ENCODE data around the gene UGT1A6. TPM values are rescaled to one million over a fixed set of nuclear protein-coding genes. Genes with fewer than 3 reads are reported as not detected.
"Not testable (repeated sequence)": the region's sequence is repeated elsewhere in the genome, so short reads cannot be mapped to it uniquely, and the experiment has no call there.

UGT1A6 gene
- not detected for total RNA-seq

GRCh38 chr2:233692648-233693047 is at the start of gene UGT1A6:
Gene UGT1A6, plus strand, starts transcription at chr2:233692890. Its CDS starts 115 bp downstream, at chr2:233693005.
- ChIA-PET CTCF (interaction anchor here (0.6 kb wide), 1 partner anchor 19 kb away, joined by 3 read pairs; no protein-coding TSS in a partner anchor), POLR2A (no interaction called here)
- Mint-ChIP-seq H3K4me3 (no peak within 1 kb of the TSS), H3K27ac (no peak within 1 kb of the TSS), H3K27me3 (peaks cover 4% of the 10 kb centered on the region), H3K36me3 (no peaks in the 10 kb centered on the region), H3K4me1 (ENCODE audit: low read depth) (no peaks in the 10 kb centered on the region), H3K9me3 (no peaks in the 10 kb centered on the region)
- intact Hi-C loops (cut with micrococcal nuclease): no loop called here
- DNase-seq: no peak

GRCh38 chr2:233643128-233643527 is 49.6 kb upstream of the UGT1A6 start:
- intact Hi-C loops (cut with micrococcal nuclease): no loop called here
- Mint-ChIP-seq H3K27me3 (peaks cover 16% of the 10 kb centered on the region), H3K27ac (no peak overlapping the region), H3K36me3 (peaks cover 10% of the 10 kb centered on the region), H3K9me3 (peaks cover 21% of the 10 kb centered on the region), H3K4me1 (ENCODE audit: low read depth) (peaks cover 7% of the 10 kb centered on the region), H3K4me3 (no peak overlapping the region)
- no peak for DNase-seq
- POLR2A ChIA-PET: no interaction called here
- CTCF ChIA-PET: no interaction called here

GRCh38 chr2:233646033-233646432 is 46.7 kb upstream of the UGT1A6 start:
- DNase-seq; H3K36me3 Mint-ChIP-seq; intact Hi-C loops (cut with micrococcal nuclease); H3K4me3 Mint-ChIP-seq; CTCF ChIA-PET; POLR2A ChIA-PET; H3K4me1 Mint-ChIP-seq (ENCODE audit: low read depth); H3K27ac Mint-ChIP-seq: not testable (repeated sequence)
- Mint-ChIP-seq H3K9me3 (peaks cover 21% of the 10 kb centered on the region), H3K27me3 (peaks cover 20% of the 10 kb centered on the region)

- Mint-ChIP-seq H3K9me3 (peaks cover 7% of the 10 kb centered on the region), H3K27me3 (peaks cover 19% of the 10 kb centered on the region), H3K4me3 (no peak overlapping the region), H3K27ac (no peak overlapping the region), H3K4me1 (ENCODE audit: low read depth) (no peaks in the 10 kb centered on the region), H3K36me3 (peaks cover 7% of the 10 kb centered on the region)
- CTCF ChIA-PET: no interaction called here
- POLR2A ChIA-PET: no interaction called here
- no peak for DNase-seq
- intact Hi-C loops (cut with micrococcal nuclease): no loop called here
These were observed 41.7 kb upstream of the UGT1A6 start for GRCh38 chr2:233650981-233651380.

GRCh38 chr2:233651430-233651829 is 41.3 kb upstream of the UGT1A6 start:
- Mint-ChIP-seq H3K36me3 (peaks cover 5% of the 10 kb centered on the region), H3K4me3 (no peak overlapping the region), H3K27me3 (peaks cover 17% of the 10 kb centered on the region), H3K4me1 (ENCODE audit: low read depth) (no peaks in the 10 kb centered on the region), H3K9me3 (peaks cover 5% of the 10 kb centered on the region), H3K27ac (no peak overlapping the region)
- ChIA-PET POLR2A (no interaction called here), CTCF (no interaction called here)
- no peak for DNase-seq
- intact Hi-C loops (cut with micrococcal nuclease): no loop called here

- Mint-ChIP-seq H3K27me3 (peaks cover 17% of the 10 kb centered on the region), H3K36me3 (no peaks in the 10 kb centered on the region), H3K9me3 (no peaks in the 10 kb centered on the region), H3K4me1 (ENCODE audit: low read depth) (no peaks in the 10 kb centered on the region), H3K4me3 (no peak overlapping the region), H3K27ac (no peak overlapping the region)
- no peak for DNase-seq
- intact Hi-C loops (cut with micrococcal nuclease): no loop called here
- POLR2A ChIA-PET: no interaction called here
- CTCF ChIA-PET: no interaction called here
These were observed 38.2 kb upstream of the UGT1A6 start for GRCh38 chr2:233654501-233654900.

- no peaks in the 10 kb centered on the region for H3K9me3 Mint-ChIP-seq
- H3K4me1 Mint-ChIP-seq (ENCODE audit: low read depth): no peaks in the 10 kb centered on the region
- ChIA-PET CTCF (no interaction called here), POLR2A (no interaction called here)
- no peak for DNase-seq
- peaks cover 22% of the 10 kb centered on the region for H3K27me3 Mint-ChIP-seq
- intact Hi-C loops (cut with micrococcal nuclease): no loop called here
- H3K36me3 Mint-ChIP-seq: no peaks in the 10 kb centered on the region
- no peak overlapping the region for H3K4me3 Mint-ChIP-seq
- H3K27ac Mint-ChIP-seq: no peak overlapping the region
These were observed 37.6 kb upstream of the UGT1A6 start for GRCh38 chr2:233655043-233655442.

GRCh38 chr2:233655943-233656342 is 36.7 kb upstream of the UGT1A6 start:
- peaks cover 18% of the 10 kb centered on the region for H3K27me3 Mint-ChIP-seq
- intact Hi-C loops (cut with micrococcal nuclease); CTCF ChIA-PET; DNase-seq; H3K9me3 Mint-ChIP-seq; H3K27ac Mint-ChIP-seq; H3K36me3 Mint-ChIP-seq; POLR2A ChIA-PET; H3K4me1 Mint-ChIP-seq (ENCODE audit: low read depth); H3K4me3 Mint-ChIP-seq: not testable (repeated sequence)

- POLR2A ChIA-PET: no interaction called here
- H3K27me3 Mint-ChIP-seq: peaks cover 22% of the 10 kb centered on the region
- no peaks in the 10 kb centered on the region for H3K36me3 Mint-ChIP-seq
- no peak overlapping the region for H3K4me3 Mint-ChIP-seq
- H3K4me1 Mint-ChIP-seq (ENCODE audit: low read depth): no peaks in the 10 kb centered on the region
- no peak overlapping the region for H3K27ac Mint-ChIP-seq
- H3K9me3 Mint-ChIP-seq: no peaks in the 10 kb centered on the region
- DNase-seq: no peak
- intact Hi-C loops (cut with micrococcal nuclease): no loop called here
- CTCF ChIA-PET: no interaction called here
These were observed 36.2 kb upstream of the UGT1A6 start for GRCh38 chr2:233656443-233656842.

- intact Hi-C loops (cut with micrococcal nuclease): no loop called here
- Mint-ChIP-seq H3K4me3 (no peak overlapping the region), H3K27me3 (peaks cover 23% of the 10 kb centered on the region), H3K27ac (no peak overlapping the region), H3K36me3 (no peaks in the 10 kb centered on the region), H3K9me3 (no peaks in the 10 kb centered on the region), H3K4me1 (ENCODE audit: low read depth) (no peaks in the 10 kb centered on the region)
- ChIA-PET POLR2A (no interaction called here), CTCF (no interaction called here)
- no peak for DNase-seq
These were observed 34.1 kb upstream of the UGT1A6 start for GRCh38 chr2:233658610-233659009.

- ChIA-PET POLR2A (no interaction called here), CTCF (no interaction called here)
- Mint-ChIP-seq H3K9me3 (no peaks in the 10 kb centered on the region), H3K4me3 (no peak overlapping the region), H3K27ac (no peak overlapping the region), H3K36me3 (no peaks in the 10 kb centered on the region), H3K27me3 (peaks cover 35% of the 10 kb centered on the region), H3K4me1 (ENCODE audit: low read depth) (no peaks in the 10 kb centered on the region)
- DNase-seq: no peak
- intact Hi-C loops (cut with micrococcal nuclease): no loop called here
These were observed 28.8 kb upstream of the UGT1A6 start for GRCh38 chr2:233663911-233664310.

- Mint-ChIP-seq H3K4me1 (ENCODE audit: low read depth) (no peaks in the 10 kb centered on the region), H3K27ac (no peak overlapping the region), H3K9me3 (no peaks in the 10 kb centered on the region), H3K27me3 (peaks cover 35% of the 10 kb centered on the region), H3K36me3 (no peaks in the 10 kb centered on the region), H3K4me3 (no peak overlapping the region)
- CTCF ChIA-PET: no interaction called here
- POLR2A ChIA-PET: no interaction called here
- intact Hi-C loops (cut with micrococcal nuclease): no loop called here
- no peak for DNase-seq
These were observed 24.0 kb upstream of the UGT1A6 start for GRCh38 chr2:233668605-233669260.

GRCh38 chr2:233671290-233672161 is 21.2 kb upstream of the UGT1A6 start, which contains the start of gene UGT1A9:
Gene UGT1A9, plus strand, starts transcription at chr2:233671898. Its CDS starts 37 bp downstream, at chr2:233671935.
- no peak within 1 kb of the TSS for H3K4me3 Mint-ChIP-seq
- H3K27ac Mint-ChIP-seq: no peak within 1 kb of the TSS
- no peaks in the 10 kb centered on the region for H3K36me3 Mint-ChIP-seq
- no peaks in the 10 kb centered on the region for H3K9me3 Mint-ChIP-seq
- POLR2A ChIA-PET: no interaction called here
- intact Hi-C loops (cut with micrococcal nuclease): no loop called here
- no peaks in the 10 kb centered on the region for H3K4me1 Mint-ChIP-seq (ENCODE audit: low read depth)
- DNase-seq: no peak
- peaks cover 28% of the 10 kb centered on the region for H3K27me3 Mint-ChIP-seq
- CTCF ChIA-PET: interaction anchor here (1.3 kb wide), 1 partner anchor 10 kb away, joined by 3 read pairs; no protein-coding TSS in a partner anchor

All from activated CD4-positive, alpha-beta memory T cell treated with anti-CD3 and anti-CD28 coated beads for 36 hours (primary cell).